ENCODE data around the gene NMRK2. TPM values are rescaled to one million over a fixed set of nuclear protein-coding genes. Genes with fewer than 3 reads are reported as not detected.

Gene NMRK2
- total RNA-seq, 1 experiment from 2014 or later, result 60.0 TPM

GRCh38 chr19:3959766-3960131, 26.9 kb downstream of the NMRK2 start:
- H3K23me2 ChIP-seq (ENCODE audit: insufficient read length, low read depth, low read length, poor library complexity, severe bottlenecking), result no peaks in the 10 kb centered on the region
- no peaks in the 10 kb centered on the region for H3K4me1 Mint-ChIP-seq
- H3T11ph ChIP-seq (ENCODE audit: low read length), result no peak overlapping the region
- peak; percentile 20 for DNase-seq
- H3K9me3 Mint-ChIP-seq, result no peaks in the 10 kb centered on the region
- H3K27me3 Mint-ChIP-seq (ENCODE audit: low read depth), result no peaks in the 10 kb centered on the region
- H4K5ac ChIP-seq (ENCODE audit: insufficient read length, low read depth, low read length), result no peak overlapping the region
- no peak overlapping the region for H3K9ac ChIP-seq (ENCODE audit: extremely low read depth, insufficient read length, low read length)
- H3K56ac ChIP-seq (ENCODE audit: insufficient read length, low read depth, low read length), result no peak overlapping the region
- no peak overlapping the region for H3K23ac ChIP-seq (ENCODE audit: insufficient read length, low read depth, low read length)
- H4K20me1 ChIP-seq (ENCODE audit: control insufficient read depth, insufficient read depth, insufficient read length), result no peaks in the 10 kb centered on the region
- no peak overlapping the region for H3K27ac ChIP-seq (ENCODE audit: insufficient read length, low read depth, low read length)
- no peak overlapping the region for H2AK5ac ChIP-seq (ENCODE audit: insufficient read length, low read length)
- no peaks in the 10 kb centered on the region for H3K27me3 ChIP-seq (ENCODE audit: insufficient read depth, low read length)
- no peak overlapping the region for H3K4me3 Mint-ChIP-seq
- H2BK12ac ChIP-seq (ENCODE audit: insufficient read length, low read depth, low read length), result no peak overlapping the region
- H3K4me2 ChIP-seq (ENCODE audit: insufficient read depth, insufficient read length, low read length), result no peak overlapping the region
- H3K4me1 ChIP-seq (ENCODE audit: insufficient read depth, low read length), result no peaks in the 10 kb centered on the region
- H2BK120ac ChIP-seq (ENCODE audit: low read depth, low read length, poor library complexity, severe bottlenecking), result no peak overlapping the region
- no peak overlapping the region for H4K8ac ChIP-seq (replicated peaks; ENCODE audit: insufficient read length, low read depth, low read length)
- H3K14ac ChIP-seq (ENCODE audit: insufficient read depth, low read length), result no peak overlapping the region
- H2BK15ac ChIP-seq (ENCODE audit: low read depth, low read length), result no peak overlapping the region
- H3K36me3 Mint-ChIP-seq (ENCODE audit: insufficient read depth in 1 of 3, low read depth in 3 of 3), result peaks cover 22 to 54% (median 46%) of the 10 kb centered on the region in 3 experiments; a peak in 6 of 7 replicates
- H3K18ac ChIP-seq (ENCODE audit: insufficient read length, low read depth, low read length), result no peak overlapping the region
- TF ChIP-seq CTCF (conservative IDR thresholded peaks at IDR 0.05), result no peak
- no CpG with 5 or more reads among the region's 15 CpGs for WGBS (ENCODE audit: extremely low coverage, insufficient read length, low lambda C conversion rate)
- no peak overlapping the region for H2AFZ ChIP-seq (ENCODE audit: low read length)
- H3K4ac ChIP-seq (ENCODE audit: low read depth, low read length), result no peak overlapping the region
- H3K79me2 ChIP-seq (ENCODE audit: insufficient read depth, low read length), result no peaks in the 10 kb centered on the region
- no peaks in the 10 kb centered on the region for H3K79me1 ChIP-seq (ENCODE audit: insufficient read depth, low read depth, low read length, poor library complexity, severe bottlenecking)
- no peaks in the 10 kb centered on the region for H3K9me3 ChIP-seq (ENCODE audit: control insufficient read depth, low read depth, low read length)
- no peak overlapping the region for H2BK20ac ChIP-seq (ENCODE audit: low read depth, low read length, poor library complexity, severe bottlenecking)
- H4K91ac ChIP-seq (ENCODE audit: insufficient read length, low read depth, low read length), result no peak overlapping the region
- H3K27ac Mint-ChIP-seq, result no peak overlapping the region
- H2BK5ac ChIP-seq (ENCODE audit: insufficient read length, low read length), result no peak overlapping the region
